Sigmoid colon (tissue), 7 donors: ENCODE results near the gene PHF11. TPM values are rescaled to one million over a fixed set of nuclear protein-coding genes. Genes with fewer than 3 reads are reported as not detected.
A peak's percentile ranks its signal among the peaks of the same experiment; 100 is the strongest.
"Not testable (repeated sequence)": the region's sequence is repeated elsewhere in the genome, so short reads cannot be mapped to it uniquely, and the experiment has no call there.

Experiments
- DNase-seq: peaks from one replicate; pipeline ENCODE4 v3.0.0-alpha.2; 2019
- H3K27ac ChIP-seq, 4 donors: fragments of 200-600 bp; sonication (generic); one replicate each; pipeline ENCODE4 v1.5.1; 2016 to 2019; ENCODE audit warnings: mild to moderate bottlenecking in 1 of 4
- H3K27me3 ChIP-seq, 3 donors: fragments of 200-600 bp; sonication (generic); one replicate each; pipeline ENCODE4 v1.5.1; 2019; ENCODE audit warnings: mild to moderate bottlenecking in 1 of 3
- H3K36me3 ChIP-seq, 4 donors: fragments of 200-600 bp; sonication (generic); one replicate each; pipeline ENCODE4 v1.5.1; 2016 to 2019
- H3K4me1 ChIP-seq, 4 donors: fragments of 200-600 bp; sonication (generic); one replicate each; pipeline ENCODE4 v1.5.1; 2017 to 2019
- H3K4me3 ChIP-seq, 4 donors: fragments of 200-600 bp; sonication (generic); one replicate each; pipeline ENCODE4 v1.5.1; 2017 to 2019; ENCODE audit warnings: mild to moderate bottlenecking in 2 of 4, moderate library complexity in 1 of 4
- H3K9me3 ChIP-seq, 4 donors: fragments of 200-600 bp in 3 of 4; sonication (generic) in 3 of 4; one replicate each; pipeline versions ENCODE4 v1.5.1 to v1.6.1; 2013 to 2019
- EP300 ChIP-seq, 4 donors: sonication (generic); formaldehyde crosslinking; IDR thresholded peaks; one replicate each; pipeline ENCODE4 v1.6.1; 2017; ENCODE audit warnings: antibody characterized with exemption in 4 of 4
- POLR2A ChIP-seq, 2 donors: fragments of 450-650 bp; IDR thresholded peaks; one replicate each; pipeline ENCODE4 v1.6.1; 2016; ENCODE audit warnings: antibody characterized with exemption in 2 of 2, mild to moderate bottlenecking in 2 of 2, moderate library complexity in 2 of 2
- POLR2AphosphoS5 ChIP-seq, 4 donors: sonication (generic); formaldehyde crosslinking; IDR thresholded peaks; one replicate each; pipeline ENCODE4 v1.6.1; 2017; ENCODE audit warnings: antibody characterized with exemption in 4 of 4
- WGBS, 2 donors: extraction: QIAGEN DNeasy Blood & Tissue Kit; methylation state at CpG; one replicate each; pipeline ENCODE4 v1.1.7; 2013; 5-methylcytosine and 5-hydroxymethylcytosine counted together
- intact Hi-C: fragments of 100-400 bp; cut with DNase I; formaldehyde crosslinking; loops from one replicate; pipeline ENCODE4 v1.15.1; 2023
- polyA plus RNA-seq, 3 donors: library from polyadenylated mRNA; stranded (reverse); fragments of 200-250 nt; gene quantifications; one replicate each; pipeline ENCODE4 v1.2.3, GENCODE V29; 2013
- total RNA-seq, 4 donors: library from RNA; depleted of rRNA; stranded (reverse); fragments of >200 nt; gene quantifications; one replicate each; pipeline ENCODE4 v1.1.0, GENCODE V29; 2016
- TF ChIP-seq, protein P1 (sequence below), 4 experiments: fragments of 450-650 bp in 3 of 4; fragments of 200-600 bp in 1 of 4; IDR thresholded peaks; one replicate each; pipeline ENCODE4 v1.5.1; 2016 to 2019; ENCODE audit warnings: antibody characterized with exemption in 4 of 4, mild to moderate bottlenecking in 3 of 4, moderate library complexity in 2 of 4
- donor health status: healthy with polysubstance abuse.
- donor health status: Bipolar disorder and iron deficiency.
- donor health status: healthy.

The PHF11 gene
- total and polyA plus RNA-seq, 7 donors: 20.1 to 52.1 (median 34.3) TPM

- peaks cover 0 to 12% (median 5%) of the 10 kb centered on the region in 4 donors for H3K4me1 ChIP-seq
- no peaks in the 10 kb centered on the region for H3K27me3 ChIP-seq
- WGBS, 2 donors: 21 to 50% methylated on average over 2 of the region's 2 CpGs
- H3K36me3 ChIP-seq: peaks cover 0 to 7% (median 1%) of the 10 kb centered on the region in 4 donors
- no peak for TF ChIP-seq POLR2A (IDR thresholded peaks at IDR 0.05)
- TF ChIP-seq EP300 (IDR thresholded peaks at IDR 0.05): no peak
- TF ChIP-seq POLR2AphosphoS5 (IDR thresholded peaks at IDR 0.05): no peak
- peak overlapping the region; percentile 91 to 94 (median 93) for H3K27ac ChIP-seq
- no peaks in the 10 kb centered on the region for H3K9me3 ChIP-seq
- DNase-seq: no peak
- H3K4me3 ChIP-seq: peak overlapping the region in 3 of 4 donors; percentile 67 to 69 (median 67)
- intact Hi-C loops: loop anchor here (5.0 kb wide), 2 partner anchors 47 to 93 kb away; partner anchors contain the start of gene RCBTB1
Measured at GRCh38 chr13:49494645-49495044, 1.1 kb upstream of the PHF11 start.

DNA sequence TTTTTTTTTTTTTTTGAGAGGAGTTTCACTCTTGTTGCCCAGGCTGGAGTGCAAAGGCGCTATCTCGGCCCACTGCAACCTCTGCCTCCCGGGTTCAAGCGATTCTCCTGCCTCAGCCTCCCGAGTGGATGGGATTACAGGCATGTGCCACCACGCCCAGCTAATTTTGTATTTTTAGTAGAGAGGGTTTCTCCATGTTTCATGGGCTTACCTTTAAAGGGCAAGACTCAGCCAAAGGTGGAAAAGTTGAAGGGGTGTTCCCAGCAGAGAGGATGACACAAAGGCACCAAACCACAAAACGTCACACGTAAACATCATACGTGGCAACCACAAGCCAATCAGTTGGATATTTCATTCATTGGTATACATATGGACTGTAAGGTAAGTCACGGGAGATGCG is 1.1 kb downstream of the PHF11 start:
- intact Hi-C loops: loop anchor here (5.0 kb wide), 2 partner anchors 50 to 90 kb away; partner anchors contain the start of gene RCBTB1
- Histone ChIP-seq H3K27ac (peak overlapping the region; percentile 91 to 94 (median 93)), H3K4me1 (peaks cover 0 to 12% (median 5%) of the 10 kb centered on the region in 4 donors), H3K36me3 (peaks cover 0 to 12% (median 0%) of the 10 kb centered on the region in 4 donors)
- DNase-seq, H3K9me3 ChIP-seq, H3K4me3 ChIP-seq, H3K27me3 ChIP-seq: not testable (repeated sequence)
- WGBS, 2 donors: 72 to 73% methylated on average over 11 of the region's 11 CpGs

DNA sequence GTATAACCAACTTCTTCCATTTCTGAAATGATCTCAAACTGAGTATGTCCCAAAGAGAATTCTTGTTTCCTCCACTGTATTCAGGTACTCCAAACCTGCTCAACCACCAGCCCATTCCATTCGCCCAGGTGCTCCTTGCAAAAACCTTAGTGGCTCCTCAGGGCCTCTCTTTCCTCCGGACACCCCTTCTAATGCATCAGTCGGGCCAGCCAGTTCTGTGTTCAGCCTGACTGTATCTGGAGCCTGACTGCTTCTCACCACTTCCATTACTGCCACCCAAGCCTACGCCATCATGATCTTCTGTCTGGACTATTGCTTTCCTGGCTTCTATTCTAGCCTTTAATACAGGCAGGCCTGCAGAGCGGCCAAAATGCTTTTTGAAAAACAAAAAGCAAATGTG is 1.5 kb downstream of the PHF11 start:
- Histone ChIP-seq H3K36me3 (peaks cover 0 to 12% (median 0%) of the 10 kb centered on the region in 4 donors), H3K9me3 (no peaks in the 10 kb centered on the region), H3K4me3 (no peak overlapping the region), H3K27ac (peak overlapping the region; percentile 91 to 94 (median 93)), H3K27me3 (no peaks in the 10 kb centered on the region), H3K4me1 (peaks cover 0 to 12% (median 5%) of the 10 kb centered on the region in 4 donors)
- DNase-seq: no peak
- intact Hi-C loops: loop anchor here (5.0 kb wide), 2 partner anchors 50 to 90 kb away; partner anchors contain the start of gene RCBTB1
- TF ChIP-seq POLR2A (IDR thresholded peaks at IDR 0.05): no peak
- no peak for TF ChIP-seq EP300 (IDR thresholded peaks at IDR 0.05)
- no peak for TF ChIP-seq POLR2AphosphoS5 (IDR thresholded peaks at IDR 0.05)
- TF ChIP-seq, protein P1, sequence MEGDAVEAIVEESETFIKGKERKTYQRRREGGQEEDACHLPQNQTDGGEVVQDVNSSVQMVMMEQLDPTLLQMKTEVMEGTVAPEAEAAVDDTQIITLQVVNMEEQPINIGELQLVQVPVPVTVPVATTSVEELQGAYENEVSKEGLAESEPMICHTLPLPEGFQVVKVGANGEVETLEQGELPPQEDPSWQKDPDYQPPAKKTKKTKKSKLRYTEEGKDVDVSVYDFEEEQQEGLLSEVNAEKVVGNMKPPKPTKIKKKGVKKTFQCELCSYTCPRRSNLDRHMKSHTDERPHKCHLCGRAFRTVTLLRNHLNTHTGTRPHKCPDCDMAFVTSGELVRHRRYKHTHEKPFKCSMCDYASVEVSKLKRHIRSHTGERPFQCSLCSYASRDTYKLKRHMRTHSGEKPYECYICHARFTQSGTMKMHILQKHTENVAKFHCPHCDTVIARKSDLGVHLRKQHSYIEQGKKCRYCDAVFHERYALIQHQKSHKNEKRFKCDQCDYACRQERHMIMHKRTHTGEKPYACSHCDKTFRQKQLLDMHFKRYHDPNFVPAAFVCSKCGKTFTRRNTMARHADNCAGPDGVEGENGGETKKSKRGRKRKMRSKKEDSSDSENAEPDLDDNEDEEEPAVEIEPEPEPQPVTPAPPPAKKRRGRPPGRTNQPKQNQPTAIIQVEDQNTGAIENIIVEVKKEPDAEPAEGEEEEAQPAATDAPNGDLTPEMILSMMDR (IDR thresholded peaks at IDR 0.05): no peak
- WGBS, 2 donors: 88 to 91% methylated on average over 5 of the region's 5 CpGs

GRCh38 chr13:49498206-49498605 is 2.5 kb downstream of the PHF11 start:
- Histone ChIP-seq H3K9me3 (no peaks in the 10 kb centered on the region), H3K4me1 (peaks cover 0 to 12% (median 5%) of the 10 kb centered on the region in 4 donors), H3K27ac (no peak overlapping the region), H3K36me3 (peaks cover 0 to 12% (median 0%) of the 10 kb centered on the region in 4 donors), H3K4me3 (no peak overlapping the region), H3K27me3 (no peaks in the 10 kb centered on the region)
- TF ChIP-seq POLR2A (IDR thresholded peaks at IDR 0.05) (no peak), POLR2AphosphoS5 (IDR thresholded peaks at IDR 0.05) (no peak), EP300 (IDR thresholded peaks at IDR 0.05) (no peak)
- TF ChIP-seq, protein P1 (IDR thresholded peaks at IDR 0.05): no peak
- intact Hi-C loops: loop anchor here (5.0 kb wide), 2 partner anchors 51 to 89 kb away; partner anchors contain the start of gene RCBTB1
- 82 to 87% methylated on average over 4 of the region's 4 CpGs for WGBS, 2 donors
- DNase-seq: no peak

- no peak for TF ChIP-seq POLR2AphosphoS5 (IDR thresholded peaks at IDR 0.05)
- no peak for TF ChIP-seq POLR2A (IDR thresholded peaks at IDR 0.05)
- TF ChIP-seq EP300 (IDR thresholded peaks at IDR 0.05): no peak
- TF ChIP-seq, protein P1 (IDR thresholded peaks at IDR 0.05): no peak
- H3K9me3 ChIP-seq: no peaks in the 10 kb centered on the region
- peaks cover 0 to 12% (median 0%) of the 10 kb centered on the region in 4 donors for H3K36me3 ChIP-seq
- H3K4me3 ChIP-seq: no peak overlapping the region
- 75 to 84% methylated on average over 6 of the region's 6 CpGs for WGBS, 2 donors
- no peak for DNase-seq
- intact Hi-C loops: loop anchor here (5.0 kb wide), 2 partner anchors 53 to 87 kb away; partner anchors contain the start of gene RCBTB1
- H3K27me3 ChIP-seq: no peaks in the 10 kb centered on the region
- peaks cover 0 to 4% (median 0%) of the 10 kb centered on the region in 4 donors for H3K4me1 ChIP-seq
- peak overlapping the region in 1 of 4 donors; percentile 25 for H3K27ac ChIP-seq
Measured at GRCh38 chr13:49499889-49500660, 4.3 kb downstream of the PHF11 start.
